Measurements from ENCODE around the gene NOCT.

NOCT gene

DNA sequence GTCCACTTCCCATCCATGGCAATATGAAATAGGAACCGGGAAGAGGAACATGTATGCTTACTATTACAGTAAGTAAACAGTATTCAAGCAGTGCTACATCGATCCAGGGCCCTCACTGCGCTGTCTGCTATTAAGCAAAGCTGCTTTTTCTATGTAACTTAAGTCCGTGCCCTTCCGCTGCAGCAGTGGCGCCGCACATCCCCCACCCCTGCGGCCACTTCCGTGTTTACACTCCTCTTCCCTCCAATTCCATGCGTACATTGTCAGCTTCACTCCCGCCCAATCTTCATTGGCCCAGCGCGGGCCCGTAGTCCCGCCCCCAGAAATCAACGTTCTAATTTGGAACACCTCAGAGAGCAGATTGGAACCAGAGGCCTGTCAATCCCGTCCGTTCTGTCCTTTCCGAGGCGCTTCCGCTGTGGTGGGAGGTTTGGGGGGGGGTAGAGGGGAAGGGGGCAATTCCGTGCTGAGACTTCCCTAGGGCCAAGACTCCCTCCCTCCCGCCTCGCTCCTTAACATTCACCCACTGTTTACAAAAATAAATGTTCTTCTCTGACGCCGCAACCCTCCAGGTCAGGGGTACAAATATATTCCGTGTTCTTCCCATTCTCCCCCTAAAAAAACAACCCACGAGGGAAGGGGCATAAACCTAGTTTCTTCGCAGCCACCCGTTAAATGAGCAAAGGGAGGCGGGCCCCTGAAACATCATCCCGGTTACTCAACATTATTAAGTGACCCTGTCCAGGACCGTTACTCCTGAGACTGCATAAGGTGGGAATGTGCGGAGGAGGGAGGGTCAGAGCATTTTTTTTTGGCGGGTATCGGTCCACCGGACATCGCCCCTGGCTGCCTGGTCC is 67.4 kb downstream of the NOCT start (continued):
- TF ChIP-seq ZNF777 (tag by site-specific recombination; IDR thresholded peaks at IDR 0.05; ENCODE audit: borderline replicate concordance) (no peak), KLF17 (tag by site-specific recombination; IDR thresholded peaks at IDR 0.05) (no peak; the same call in 1 of the 2 replicates), ZNF146 (tag by site-specific recombination; IDR thresholded peaks at IDR 0.05) (no peak), ZNF24 (tag by site-specific recombination; IDR thresholded peaks at IDR 0.05) (no peak; the same call in 1 of the 2 replicates), ZSCAN23 (tag by site-specific recombination; IDR thresholded peaks at IDR 0.05) (no peak), EGR2 (tag by site-specific recombination; IDR thresholded peaks at IDR 0.05; ENCODE audit: low read depth) (no peak), ZNF473 (tag by site-specific recombination; IDR thresholded peaks at IDR 0.05) (no peak), SP2 (tag by site-specific recombination; IDR thresholded peaks at IDR 0.05) (peak; percentile 92), ZNF639 (tag by site-specific recombination; IDR thresholded peaks at IDR 0.05) (no peak), ZFP3 (tag by site-specific recombination; IDR thresholded peaks at IDR 0.05; ENCODE audit: low read depth) (no peak), ZNF692 (tag by site-specific recombination; IDR thresholded peaks at IDR 0.05) (no peak), ZNF324 (tag by site-specific recombination; IDR thresholded peaks at IDR 0.05) (no peak), ZNF311 (tag by site-specific recombination; IDR thresholded peaks at IDR 0.05; ENCODE audit: borderline replicate concordance) (no peak), SETDB1 (IDR thresholded peaks at IDR 0.05; ENCODE audit: insufficient read length, low read length) (no peak), REPIN1 (tag by site-specific recombination; IDR thresholded peaks at IDR 0.05; ENCODE audit: low read depth) (no peak), IKZF3 (tag by site-specific recombination; IDR thresholded peaks at IDR 0.05) (peak; percentile 91), ZNF510 (tag by site-specific recombination; IDR thresholded peaks at IDR 0.05; ENCODE audit: insufficient replicate concordance) (no peak), ZNF664 (tag by site-specific recombination; IDR thresholded peaks at IDR 0.05) (peak; percentile 86), ZNF214 (tag by site-specific recombination; IDR thresholded peaks at IDR 0.05; ENCODE audit: borderline replicate concordance) (no peak), GLIS1 (tag by site-specific recombination; IDR thresholded peaks at IDR 0.05) (peak; percentile 23; the same call in 1 of the 2 replicates), ZBTB6 (tag by site-specific recombination; IDR thresholded peaks at IDR 0.05) (no peak), ZNF16 (tag by site-specific recombination; IDR thresholded peaks at IDR 0.05; ENCODE audit: low read depth) (no peak), ZNF600 (tag by site-specific recombination; IDR thresholded peaks at IDR 0.05) (0 out of 2 replicates have a peak, but pooled peaks have one; percentile 13), ZNF23 (tag by site-specific recombination; IDR thresholded peaks at IDR 0.05; ENCODE audit: borderline replicate concordance) (no peak), ZNF530 (tag by site-specific recombination; IDR thresholded peaks at IDR 0.05; ENCODE audit: low read depth) (no peak)
- TF ChIP-seq, protein P1, sequence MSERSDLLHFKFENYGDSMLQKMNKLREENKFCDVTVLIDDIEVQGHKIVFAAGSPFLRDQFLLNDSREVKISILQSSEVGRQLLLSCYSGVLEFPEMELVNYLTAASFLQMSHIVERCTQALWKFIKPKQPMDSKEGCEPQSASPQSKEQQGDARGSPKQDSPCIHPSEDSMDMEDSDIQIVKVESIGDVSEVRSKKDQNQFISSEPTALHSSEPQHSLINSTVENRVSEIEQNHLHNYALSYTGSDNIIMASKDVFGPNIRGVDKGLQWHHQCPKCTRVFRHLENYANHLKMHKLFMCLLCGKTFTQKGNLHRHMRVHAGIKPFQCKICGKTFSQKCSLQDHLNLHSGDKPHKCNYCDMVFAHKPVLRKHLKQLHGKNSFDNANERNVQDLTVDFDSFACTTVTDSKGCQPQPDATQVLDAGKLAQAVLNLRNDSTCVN (tag by site-specific recombination; optimal IDR thresholded peaks at IDR 0.05): no peak
- TF ChIP-seq, protein P2, sequence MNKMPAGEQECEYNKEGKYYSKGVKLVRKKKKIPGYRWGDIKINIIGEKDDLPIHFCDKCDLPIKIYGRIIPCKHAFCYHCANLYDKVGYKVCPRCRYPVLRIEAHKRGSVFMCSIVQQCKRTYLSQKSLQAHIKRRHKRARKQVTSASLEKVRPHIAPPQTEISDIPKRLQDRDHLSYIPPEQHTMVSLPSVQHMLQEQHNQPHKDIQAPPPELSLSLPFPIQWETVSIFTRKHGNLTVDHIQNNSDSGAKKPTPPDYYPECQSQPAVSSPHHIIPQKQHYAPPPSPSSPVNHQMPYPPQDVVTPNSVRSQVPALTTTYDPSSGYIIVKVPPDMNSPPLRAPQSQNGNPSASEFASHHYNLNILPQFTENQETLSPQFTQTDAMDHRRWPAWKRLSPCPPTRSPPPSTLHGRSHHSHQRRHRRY (tag by site-specific recombination; IDR thresholded peaks at IDR 0.05): no peak
- TF ChIP-seq, protein P3, sequence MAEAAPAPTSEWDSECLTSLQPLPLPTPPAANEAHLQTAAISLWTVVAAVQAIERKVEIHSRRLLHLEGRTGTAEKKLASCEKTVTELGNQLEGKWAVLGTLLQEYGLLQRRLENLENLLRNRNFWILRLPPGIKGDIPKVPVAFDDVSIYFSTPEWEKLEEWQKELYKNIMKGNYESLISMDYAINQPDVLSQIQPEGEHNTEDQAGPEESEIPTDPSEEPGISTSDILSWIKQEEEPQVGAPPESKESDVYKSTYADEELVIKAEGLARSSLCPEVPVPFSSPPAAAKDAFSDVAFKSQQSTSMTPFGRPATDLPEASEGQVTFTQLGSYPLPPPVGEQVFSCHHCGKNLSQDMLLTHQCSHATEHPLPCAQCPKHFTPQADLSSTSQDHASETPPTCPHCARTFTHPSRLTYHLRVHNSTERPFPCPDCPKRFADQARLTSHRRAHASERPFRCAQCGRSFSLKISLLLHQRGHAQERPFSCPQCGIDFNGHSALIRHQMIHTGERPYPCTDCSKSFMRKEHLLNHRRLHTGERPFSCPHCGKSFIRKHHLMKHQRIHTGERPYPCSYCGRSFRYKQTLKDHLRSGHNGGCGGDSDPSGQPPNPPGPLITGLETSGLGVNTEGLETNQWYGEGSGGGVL (tag by site-specific recombination; IDR thresholded peaks at IDR 0.05): peak; percentile 92
- TF ChIP-seq, protein P4, sequence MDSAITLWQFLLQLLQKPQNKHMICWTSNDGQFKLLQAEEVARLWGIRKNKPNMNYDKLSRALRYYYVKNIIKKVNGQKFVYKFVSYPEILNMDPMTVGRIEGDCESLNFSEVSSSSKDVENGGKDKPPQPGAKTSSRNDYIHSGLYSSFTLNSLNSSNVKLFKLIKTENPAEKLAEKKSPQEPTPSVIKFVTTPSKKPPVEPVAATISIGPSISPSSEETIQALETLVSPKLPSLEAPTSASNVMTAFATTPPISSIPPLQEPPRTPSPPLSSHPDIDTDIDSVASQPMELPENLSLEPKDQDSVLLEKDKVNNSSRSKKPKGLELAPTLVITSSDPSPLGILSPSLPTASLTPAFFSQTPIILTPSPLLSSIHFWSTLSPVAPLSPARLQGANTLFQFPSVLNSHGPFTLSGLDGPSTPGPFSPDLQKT (IDR thresholded peaks at IDR 0.05; ENCODE audit: borderline replicate concordance, low read depth, low read length): peak; percentile 90
